MCF 10A (cell line): ENCODE measurements around the gene HOXD9. TPM values are rescaled to one million over a fixed set of nuclear protein-coding genes. Genes with fewer than 3 reads are reported as not detected.

Experiments
- BruUV-seq: library from RNA; stranded (reverse); fragments of 400-500 nt; replicated peaks from 2 replicates; lab custom pipeline; 2021; lab: Mats Ljungman, UMichigan
- CTCF ChIA-PET: fragments of 300-600 bp; sonication (Branson Sonifier 250); formaldehyde crosslinking; extraction: SDS; loops from one replicate; lab custom pipeline; 2021; ENCODE audit warnings: antibody characterized with exemption, inconsistent platforms; lab: Yijun Ruan, JAX
- POLR2A ChIA-PET: fragments of 300-600, 350-650 bp; sonication (Branson Sonifier 250); formaldehyde crosslinking; extraction: SDS; loops from one replicate; lab custom pipeline; 2020; ENCODE audit warnings: antibody characterized with exemption, inconsistent platforms; lab: Yijun Ruan, JAX
- DNase-seq: peaks from one replicate; pipeline ENCODE4 v3.0.0-alpha.2; 2018; ENCODE audit not compliant: unreplicated experiment
- H3K27ac Mint-ChIP-seq: one replicate; pipeline ENCODE4 v1.8.0; 2022; ENCODE audit warnings: mild to moderate bottlenecking, low read depth, mixed read lengths; ENCODE audit not compliant: unreplicated experiment
- H3K27me3 Mint-ChIP-seq: one replicate; pipeline ENCODE4 v1.8.0; 2022; ENCODE audit warnings: mixed read lengths; ENCODE audit not compliant: insufficient read depth, unreplicated experiment
- H3K36me3 Mint-ChIP-seq: one replicate; pipeline ENCODE4 v1.8.0; 2022; ENCODE audit warnings: mild to moderate bottlenecking, moderate library complexity, mixed read lengths; ENCODE audit not compliant: insufficient read depth, unreplicated experiment
- H3K4me1 Mint-ChIP-seq: one replicate; pipeline ENCODE4 v1.8.0; 2022; ENCODE audit warnings: mixed read lengths; ENCODE audit not compliant: insufficient read depth, unreplicated experiment
- H3K4me3 Mint-ChIP-seq: one replicate; pipeline ENCODE4 v1.8.0; 2022; ENCODE audit warnings: mild to moderate bottlenecking, moderate library complexity, mixed read lengths; ENCODE audit not compliant: unreplicated experiment
- H3K9me3 Mint-ChIP-seq: one replicate; pipeline ENCODE4 v1.8.0; 2022; ENCODE audit warnings: mixed read lengths; ENCODE audit not compliant: unreplicated experiment
- intact Hi-C: fragments of 100-400 bp; cut with micrococcal nuclease; formaldehyde crosslinking; loops from 2 replicates; pipeline ENCODE4 v1.14.1; 2022
- total RNA-seq: library from RNA; stranded (reverse); gene quantifications from 2 replicates; pipeline ENCODE4 v1.2.3, GENCODE V29; 2022
- TF ChIP-seq, protein P1 (sequence below): fragments of 200-600 bp; IDR thresholded peaks from one replicate; pipeline ENCODE4 v1.8.0; 2022; ENCODE audit warnings: antibody characterized with exemption, mild to moderate bottlenecking; ENCODE audit not compliant: unreplicated experiment

Gene HOXD9
- total RNA-seq, 1 experiment from 2014 or later, result not detected

DNA sequence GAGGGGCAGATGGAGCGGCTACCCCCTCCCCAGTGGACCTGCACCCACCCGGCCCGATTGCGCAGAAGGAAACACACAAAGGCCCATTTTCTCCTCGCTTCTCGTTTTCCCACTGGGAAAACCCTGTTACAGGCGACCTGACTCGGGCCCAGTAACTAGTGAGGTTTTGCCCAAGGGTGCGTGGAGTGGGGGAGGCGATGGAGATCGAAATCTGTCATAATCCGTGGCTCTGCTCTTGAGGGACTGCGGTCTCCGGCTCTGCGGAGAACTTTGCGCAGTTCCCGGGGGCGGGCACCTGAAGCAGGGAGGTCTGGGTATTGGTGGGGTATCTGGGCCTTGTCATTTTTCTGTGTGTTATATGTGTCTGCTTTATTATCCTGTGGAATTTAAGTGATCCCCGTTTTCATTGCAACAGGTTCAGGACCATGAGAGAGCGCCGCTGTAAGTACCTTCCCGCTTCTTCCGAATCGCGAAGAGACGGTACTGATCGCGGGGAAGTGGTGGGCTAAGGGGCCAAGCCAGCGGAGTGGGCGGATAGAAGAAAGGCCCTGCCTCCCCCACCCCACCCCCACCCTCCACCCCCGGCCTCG is 24.8 kb downstream of the HOXD9 start:
- DNase-seq, result no peak
- CTCF ChIA-PET, result interaction anchor here (0.6 to 0.8 kb wide), 2 partner anchors 507 to 1000 kb away, joined by 3 to 4 read pairs; no protein-coding TSS in a partner anchor
- no TSS peak for BruUV-seq
- TF ChIP-seq, protein P1, sequence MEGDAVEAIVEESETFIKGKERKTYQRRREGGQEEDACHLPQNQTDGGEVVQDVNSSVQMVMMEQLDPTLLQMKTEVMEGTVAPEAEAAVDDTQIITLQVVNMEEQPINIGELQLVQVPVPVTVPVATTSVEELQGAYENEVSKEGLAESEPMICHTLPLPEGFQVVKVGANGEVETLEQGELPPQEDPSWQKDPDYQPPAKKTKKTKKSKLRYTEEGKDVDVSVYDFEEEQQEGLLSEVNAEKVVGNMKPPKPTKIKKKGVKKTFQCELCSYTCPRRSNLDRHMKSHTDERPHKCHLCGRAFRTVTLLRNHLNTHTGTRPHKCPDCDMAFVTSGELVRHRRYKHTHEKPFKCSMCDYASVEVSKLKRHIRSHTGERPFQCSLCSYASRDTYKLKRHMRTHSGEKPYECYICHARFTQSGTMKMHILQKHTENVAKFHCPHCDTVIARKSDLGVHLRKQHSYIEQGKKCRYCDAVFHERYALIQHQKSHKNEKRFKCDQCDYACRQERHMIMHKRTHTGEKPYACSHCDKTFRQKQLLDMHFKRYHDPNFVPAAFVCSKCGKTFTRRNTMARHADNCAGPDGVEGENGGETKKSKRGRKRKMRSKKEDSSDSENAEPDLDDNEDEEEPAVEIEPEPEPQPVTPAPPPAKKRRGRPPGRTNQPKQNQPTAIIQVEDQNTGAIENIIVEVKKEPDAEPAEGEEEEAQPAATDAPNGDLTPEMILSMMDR, result no peak
- no peak overlapping the region for H3K4me3 Mint-ChIP-seq
- intact Hi-C loops, result loop anchor here (10.0 kb wide), 1 partner anchor 167 kb away; no protein-coding TSS in a partner anchor
- H3K36me3 Mint-ChIP-seq, result no peaks in the 10 kb centered on the region
- H3K27me3 Mint-ChIP-seq, result no peaks in the 10 kb centered on the region
- POLR2A ChIA-PET, result no interaction called here
- no peaks in the 10 kb centered on the region for H3K9me3 Mint-ChIP-seq
- no peak overlapping the region for H3K27ac Mint-ChIP-seq
- no peaks in the 10 kb centered on the region for H3K4me1 Mint-ChIP-seq

DNA sequence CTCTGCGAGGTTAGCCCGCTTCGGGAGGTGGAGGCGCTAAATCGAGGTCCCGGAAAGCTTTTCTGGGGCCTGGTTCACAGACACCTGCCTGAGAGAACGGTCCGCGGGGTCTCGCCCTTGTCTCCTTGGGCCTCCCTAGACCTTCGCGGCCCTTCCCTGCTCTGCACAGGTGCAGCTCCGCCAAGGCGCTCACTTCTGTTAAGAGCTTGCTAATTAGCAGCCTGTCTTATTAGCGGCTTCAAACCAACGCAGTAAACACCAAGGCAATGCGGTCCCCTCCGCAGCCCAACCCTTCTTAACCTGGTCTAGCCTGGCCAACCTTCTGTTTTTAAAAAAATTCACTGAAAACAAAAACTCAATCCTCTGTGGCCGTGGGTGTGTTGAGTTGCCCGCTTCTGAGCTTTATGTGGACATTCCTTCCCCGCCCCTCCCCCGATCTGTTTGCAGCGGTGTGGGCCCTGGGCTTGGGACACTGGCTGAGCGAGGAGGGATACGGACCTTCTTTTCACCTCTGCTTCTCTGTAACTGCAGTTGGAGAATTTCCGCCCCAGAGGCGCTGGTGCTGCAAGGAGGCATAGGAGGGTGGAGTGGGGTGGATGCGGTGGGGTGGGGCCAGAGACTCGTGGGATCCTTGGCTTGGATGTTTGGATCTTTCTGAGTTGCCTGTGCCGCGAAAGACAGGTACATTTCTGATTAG is 25.4 kb downstream of the HOXD9 start:
- POLR2A ChIA-PET, result no interaction called here
- Mint-ChIP-seq H3K4me1 (no peaks in the 10 kb centered on the region), H3K27ac (no peak overlapping the region), H3K4me3 (no peak overlapping the region), H3K27me3 (no peaks in the 10 kb centered on the region), H3K36me3 (no peaks in the 10 kb centered on the region), H3K9me3 (no peaks in the 10 kb centered on the region)
- no TSS peak for BruUV-seq
- TF ChIP-seq, protein P1, result no peak
- intact Hi-C loops, result loop anchor here (10.0 kb wide), 1 partner anchor 167 kb away; no protein-coding TSS in a partner anchor
- no peak for DNase-seq
- CTCF ChIA-PET, result interaction anchor here (0.8 to 3.0 kb wide), 2 partner anchors 406 to 999 kb away, joined by 4 to 12 read pairs; no protein-coding TSS in a partner anchor

DNA sequence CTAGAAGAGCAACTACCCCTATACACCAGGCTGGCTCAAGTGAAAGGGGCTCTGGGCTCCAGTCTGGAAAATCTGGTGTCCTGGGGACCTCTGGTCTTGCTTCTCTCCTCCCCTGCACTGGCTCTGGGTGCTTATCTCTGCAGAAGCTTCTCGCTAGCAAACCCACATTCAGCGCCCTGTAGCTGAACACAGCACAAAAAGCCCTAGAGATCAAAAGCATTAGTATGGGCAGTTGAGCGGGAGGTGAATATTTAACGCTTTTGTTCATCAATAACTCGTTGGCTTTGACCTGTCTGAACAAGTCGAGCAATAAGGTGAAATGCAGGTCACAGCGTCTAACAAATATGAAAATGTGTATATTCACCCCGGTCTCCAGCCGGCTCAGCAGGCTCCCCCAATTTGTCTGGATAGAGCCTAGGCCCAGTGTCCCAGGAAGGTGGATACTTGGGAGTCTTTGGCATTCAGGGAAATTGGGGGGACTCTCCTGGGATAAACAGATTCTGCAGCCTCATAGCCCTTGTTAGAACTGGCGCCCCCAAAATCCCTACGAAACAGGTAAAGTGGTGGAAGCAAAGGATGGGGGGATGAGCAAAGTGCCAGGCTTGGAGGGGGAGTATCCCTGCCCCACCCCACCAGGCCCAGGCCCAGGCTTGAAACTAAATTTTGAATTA is 26.4 kb downstream of the HOXD9 start:
- Mint-ChIP-seq H3K27me3 (no peaks in the 10 kb centered on the region), H3K4me1 (no peaks in the 10 kb centered on the region), H3K4me3 (no peak overlapping the region), H3K27ac (no peak overlapping the region), H3K9me3 (no peaks in the 10 kb centered on the region), H3K36me3 (no peaks in the 10 kb centered on the region)
- no TSS peak for BruUV-seq
- ChIA-PET POLR2A (no interaction called here), CTCF (interaction anchor here (0.6 to 3.0 kb wide), 2 partner anchors 107 to 405 kb away, joined by 3 to 12 read pairs; no protein-coding TSS in a partner anchor)
- no peak for DNase-seq
- TF ChIP-seq, protein P1, result no peak
- intact Hi-C loops, result loop anchor here (10.0 kb wide), 1 partner anchor 166 kb away; no protein-coding TSS in a partner anchor

DNA sequence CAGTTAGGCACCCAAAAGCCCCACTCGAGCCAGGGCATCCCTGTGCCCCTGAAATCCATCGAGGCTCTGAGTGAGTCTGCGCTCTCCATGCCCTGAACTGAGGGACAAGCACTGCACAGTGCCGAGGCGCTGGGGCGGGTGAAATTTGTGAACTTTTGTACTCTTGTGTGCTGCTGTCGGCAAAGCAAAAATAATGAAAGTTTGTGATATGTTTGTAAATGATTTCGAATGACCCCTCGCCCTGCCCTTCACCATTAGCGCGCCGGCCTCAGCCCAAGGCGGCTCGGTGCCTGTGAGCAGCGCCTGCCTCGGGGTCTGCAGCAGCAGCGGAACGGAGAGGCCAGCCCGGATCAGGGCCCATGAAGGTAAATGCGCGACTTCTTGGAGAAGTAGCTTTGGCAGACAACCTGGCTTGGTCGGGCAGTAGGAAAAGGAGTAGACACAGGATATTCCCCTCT is 27.0 kb downstream of the HOXD9 start:
- H3K4me1 Mint-ChIP-seq, result no peaks in the 10 kb centered on the region
- no TSS peak for BruUV-seq
- no peaks in the 10 kb centered on the region for H3K27me3 Mint-ChIP-seq
- H3K9me3 Mint-ChIP-seq, result no peaks in the 10 kb centered on the region
- ChIA-PET POLR2A (no interaction called here), CTCF (interaction anchor here (3.0 kb wide), 1 partner anchor 404 kb away, joined by 12 read pairs; no protein-coding TSS in a partner anchor)
- intact Hi-C loops, result loop anchor here (10.0 kb wide), 1 partner anchor 165 kb away; no protein-coding TSS in a partner anchor
- TF ChIP-seq, protein P1, result no peak
- H3K27ac Mint-ChIP-seq, result no peak overlapping the region
- no peak for DNase-seq
- no peaks in the 10 kb centered on the region for H3K36me3 Mint-ChIP-seq
- no peak overlapping the region for H3K4me3 Mint-ChIP-seq
